GM12864 (cell line): Measurements from ENCODE around the gene EXOC6B.

Experiments used
- DNase-seq: peaks from one replicate; pipeline ENCODE4 v3.0.0-alpha.2; 2011; ENCODE audit warnings: low read depth
- H3K4me3 ChIP-seq: 2 replicates; pipeline ENCODE4 v1.5.1; 2011; ENCODE audit warnings: mild to moderate bottlenecking, low read depth, low read length, control low read depth
- TF ChIP-seq, protein P1 (sequence below): IDR thresholded peaks from 2 replicates; pipeline ENCODE4 v1.5.1; 2011; ENCODE audit warnings: low read depth, mild to moderate bottlenecking, moderate library complexity, low read length, control low read depth, inconsistent platforms; ENCODE audit errors: missing control alignments

The EXOC6B gene

DNA sequence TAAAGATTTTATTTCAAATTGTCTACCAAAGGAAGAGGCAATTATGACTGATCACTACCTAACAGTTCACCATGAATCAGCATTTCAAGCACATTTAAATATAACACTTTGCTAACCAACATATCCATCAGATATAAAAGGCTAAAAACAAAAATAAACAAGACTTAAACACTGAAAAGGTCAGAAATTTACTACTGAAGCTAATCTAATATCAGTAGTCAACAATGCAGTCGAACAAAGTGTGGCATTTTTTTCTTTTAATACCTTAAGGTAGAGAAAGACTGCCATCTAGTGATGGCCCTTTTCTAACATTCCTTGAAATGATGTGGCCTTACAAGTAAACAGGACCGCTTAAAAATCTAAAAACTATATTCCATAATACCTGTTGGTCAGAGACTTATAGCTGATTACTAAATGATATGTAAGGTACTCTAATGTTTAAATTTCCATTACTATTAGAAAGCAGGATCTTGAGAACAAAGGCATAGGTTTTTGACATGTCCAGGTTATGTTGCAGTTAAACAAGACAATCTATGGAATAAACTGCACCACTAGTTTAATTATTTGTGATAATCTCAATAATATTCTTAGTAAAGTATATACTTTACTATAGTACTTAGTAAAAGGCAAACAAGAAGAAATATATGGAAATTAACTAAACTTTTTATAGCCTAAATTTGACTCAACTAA is 80.0 kb downstream of the EXOC6B start:
- peak; percentile 30 for DNase-seq
- H3K4me3 ChIP-seq, result no peak overlapping the region
- TF ChIP-seq, protein P1, sequence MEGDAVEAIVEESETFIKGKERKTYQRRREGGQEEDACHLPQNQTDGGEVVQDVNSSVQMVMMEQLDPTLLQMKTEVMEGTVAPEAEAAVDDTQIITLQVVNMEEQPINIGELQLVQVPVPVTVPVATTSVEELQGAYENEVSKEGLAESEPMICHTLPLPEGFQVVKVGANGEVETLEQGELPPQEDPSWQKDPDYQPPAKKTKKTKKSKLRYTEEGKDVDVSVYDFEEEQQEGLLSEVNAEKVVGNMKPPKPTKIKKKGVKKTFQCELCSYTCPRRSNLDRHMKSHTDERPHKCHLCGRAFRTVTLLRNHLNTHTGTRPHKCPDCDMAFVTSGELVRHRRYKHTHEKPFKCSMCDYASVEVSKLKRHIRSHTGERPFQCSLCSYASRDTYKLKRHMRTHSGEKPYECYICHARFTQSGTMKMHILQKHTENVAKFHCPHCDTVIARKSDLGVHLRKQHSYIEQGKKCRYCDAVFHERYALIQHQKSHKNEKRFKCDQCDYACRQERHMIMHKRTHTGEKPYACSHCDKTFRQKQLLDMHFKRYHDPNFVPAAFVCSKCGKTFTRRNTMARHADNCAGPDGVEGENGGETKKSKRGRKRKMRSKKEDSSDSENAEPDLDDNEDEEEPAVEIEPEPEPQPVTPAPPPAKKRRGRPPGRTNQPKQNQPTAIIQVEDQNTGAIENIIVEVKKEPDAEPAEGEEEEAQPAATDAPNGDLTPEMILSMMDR, result peak; percentile 50

DNA sequence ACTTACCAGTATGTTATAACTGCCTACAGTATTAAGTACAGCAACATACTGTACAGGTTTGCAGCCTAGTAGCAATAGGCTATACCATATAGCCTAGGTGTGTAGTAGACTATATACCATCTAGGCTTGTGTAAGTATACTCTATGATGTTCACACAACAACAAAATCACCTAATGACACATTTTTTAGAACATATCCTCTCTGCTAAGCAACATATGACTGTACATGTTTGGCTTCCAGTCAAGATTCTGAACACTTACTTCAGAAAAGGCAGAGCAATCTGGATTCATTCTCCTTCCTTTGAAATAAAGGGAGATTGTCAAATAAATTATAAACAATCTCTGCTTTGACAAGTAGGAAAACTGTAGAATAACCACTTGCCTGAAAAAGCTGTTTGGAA is 81.8 kb downstream of the EXOC6B start:
- no peak for DNase-seq
- H3K4me3 ChIP-seq, result no peak overlapping the region
- TF ChIP-seq, protein P1, result no peak

DNA sequence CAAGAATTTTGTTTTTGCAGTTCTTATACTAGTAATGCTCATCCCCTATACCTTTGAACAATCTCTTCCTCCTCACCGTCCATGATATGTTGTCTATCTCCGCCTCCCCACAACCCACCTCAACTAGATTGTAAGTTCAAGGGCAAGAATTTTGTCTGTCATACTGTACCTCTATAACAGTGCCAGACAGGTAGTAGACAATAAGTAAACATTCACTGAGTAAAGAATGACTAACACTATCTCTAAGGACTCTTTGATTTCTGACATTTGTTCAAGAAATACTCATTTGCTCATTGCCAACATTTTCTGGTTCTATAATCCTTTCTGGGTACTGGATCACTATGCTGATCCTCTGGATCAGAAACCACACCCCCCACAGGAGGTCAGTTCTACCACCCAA is 82.4 kb downstream of the EXOC6B start:
- TF ChIP-seq, protein P1, result no peak
- no peak overlapping the region for H3K4me3 ChIP-seq
- DNase-seq, result no peak

DNA sequence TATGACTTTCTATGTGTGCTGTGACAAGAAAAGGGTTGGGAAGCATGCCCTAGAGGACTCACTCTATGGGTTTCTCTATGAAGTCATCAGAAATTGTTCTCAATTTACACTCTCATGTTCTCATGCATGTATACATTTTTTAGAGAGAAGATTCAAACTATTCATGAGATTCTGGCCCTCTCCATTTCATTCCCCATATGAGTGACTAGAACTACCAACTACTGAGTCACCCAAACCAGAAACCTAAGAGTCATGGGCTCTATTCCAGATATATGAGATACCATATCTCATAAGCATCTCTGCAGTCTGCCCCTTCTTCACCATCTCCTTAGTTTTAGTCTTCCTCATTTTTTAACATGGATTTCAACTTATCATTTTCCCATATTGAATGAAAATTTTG is 87.7 kb downstream of the EXOC6B start:
- no peak for DNase-seq
- TF ChIP-seq, protein P1, result no peak
- no peak overlapping the region for H3K4me3 ChIP-seq

DNA sequence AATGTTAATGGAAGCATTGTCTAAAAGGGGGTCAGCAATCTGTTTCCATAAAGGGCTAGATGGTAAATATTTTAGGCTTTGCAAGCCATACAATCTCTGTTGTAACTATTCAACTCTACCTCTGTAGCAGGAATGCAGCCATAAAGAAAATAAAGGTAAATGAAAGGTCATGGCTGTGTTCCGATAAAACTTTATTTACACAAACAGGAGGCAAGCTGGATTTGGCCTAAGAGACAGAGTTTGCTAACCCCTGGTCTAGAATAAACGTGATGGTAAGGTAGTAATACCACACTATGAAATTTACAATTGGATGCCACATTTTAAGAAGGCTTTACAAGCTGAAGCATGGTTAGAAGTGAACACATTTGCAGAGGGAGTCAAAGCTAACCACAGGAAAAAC is 91.4 kb downstream of the EXOC6B start:
- TF ChIP-seq, protein P1, result no peak
- no peak overlapping the region for H3K4me3 ChIP-seq
- no peak for DNase-seq

DNA sequence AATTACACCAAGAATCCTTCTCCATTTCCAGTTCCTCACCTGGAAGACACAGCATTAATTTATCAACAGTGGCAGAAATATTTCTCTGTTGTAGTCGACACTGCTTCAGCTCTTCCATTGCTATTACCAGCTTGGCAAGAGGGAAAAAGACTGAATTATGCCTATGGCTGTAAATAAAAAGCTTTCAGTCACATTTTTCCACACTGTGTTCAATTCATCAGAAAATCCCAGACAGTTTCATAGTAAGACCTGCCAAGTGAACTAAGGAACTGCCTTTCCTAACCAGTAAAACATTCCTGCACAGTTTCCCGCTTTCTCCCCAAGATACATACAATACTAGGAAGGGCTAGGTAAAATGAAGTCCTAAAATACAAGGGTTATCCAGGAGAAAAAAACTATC is 94.7 kb downstream of the EXOC6B start:
- TF ChIP-seq, protein P1, result no peak
- DNase-seq, result no peak
- no peak overlapping the region for H3K4me3 ChIP-seq

DNA sequence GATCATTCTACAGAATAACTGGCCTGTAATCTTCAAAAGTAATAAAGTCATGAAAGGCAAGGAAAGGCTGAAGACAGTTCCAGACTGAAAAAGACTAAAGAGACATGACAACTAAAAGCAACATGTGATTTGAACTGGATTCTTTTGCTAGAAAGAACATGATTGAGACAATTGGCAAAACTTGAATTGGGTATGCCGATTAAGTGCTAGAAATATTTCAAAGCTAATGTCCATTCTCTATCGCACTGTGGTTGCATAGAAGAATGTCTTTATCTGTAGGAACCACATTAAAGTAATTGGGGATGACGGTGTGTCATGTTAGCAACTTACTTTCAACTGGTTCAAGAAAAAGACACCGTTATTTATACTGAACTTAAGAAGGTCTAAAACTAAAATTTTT is 98.5 kb downstream of the EXOC6B start:
- TF ChIP-seq, protein P1, result no peak
- H3K4me3 ChIP-seq, result no peak overlapping the region
- DNase-seq, result no peak
